Measurements from ENCODE around the gene MBOAT2. TPM values are rescaled to one million over a fixed set of nuclear protein-coding genes. Genes with fewer than 3 reads are reported as not detected.
"Not testable (repeated sequence)": the region's sequence is repeated elsewhere in the genome, so short reads cannot be mapped to it uniquely, and the experiment has no call there.

MBOAT2 gene
- polyA plus RNA-seq, result 1 to 10 TPM in 2 of 3 donors, under 1 TPM in 1; 0.98 to 4.4 (median 2.8) TPM

- H3K27ac ChIP-seq (ENCODE audit: low read depth, low read length), result no peak within 1 kb of the TSS
- WGBS, 3 donors, result 0 to 1% (median 1%) methylated on average over 56 to 104 of the region's 104 CpGs
These were observed at the start of gene MBOAT2 for GRCh38 chr2:9003616-9004337. Gene MBOAT2 (minus strand): TSS chr2:9003684. CDS start chr2:9003614, 70 bp downstream.

GRCh38 chr2:9052821-9053533 lies 49.5 kb upstream of the MBOAT2 start:
- 86 to 88% (median 87%) methylated on average over 6 of the region's 6 CpGs for WGBS, 3 donors
- no peak overlapping the region for H3K27ac ChIP-seq (ENCODE audit: low read depth, low read length)

GRCh38 chr2:9051451-9051850 lies 48.0 kb upstream of the MBOAT2 start:
- not testable (repeated sequence) for H3K27ac ChIP-seq (ENCODE audit: low read depth, low read length)

GRCh38 chr2:9050122-9050809 lies 46.8 kb upstream of the MBOAT2 start:
- 66 to 79% (median 75%) methylated on average over 10 of the region's 10 CpGs for WGBS, 3 donors

More at GRCh38 chr2:9051451-9051850, 48.0 kb upstream of the MBOAT2 start:
- WGBS, 3 donors, result 82 to 87% (median 83%) methylated on average over 5 of the region's 5 CpGs

GRCh38 chr2:9045595-9045994 lies 42.1 kb upstream of the MBOAT2 start:
- H3K27ac ChIP-seq (ENCODE audit: low read depth, low read length), result no peak overlapping the region
- 73 to 77% (median 77%) methylated on average over 7 of the region's 7 CpGs for WGBS, 3 donors

More at GRCh38 chr2:9050122-9050809, 46.8 kb upstream of the MBOAT2 start:
- H3K27ac ChIP-seq (ENCODE audit: low read depth, low read length), result no peak overlapping the region

- WGBS, 3 donors, result 70 to 94% (median 91%) methylated on average over 1 to 2 of the region's 2 CpGs
These were observed 40.0 kb upstream of the MBOAT2 start for GRCh38 chr2:9043491-9043890.

GRCh38 chr2:9037166-9037565 lies 33.7 kb upstream of the MBOAT2 start:
- H3K27ac ChIP-seq (ENCODE audit: low read depth, low read length), result no peak overlapping the region
- WGBS, 3 donors, result 0 to 45% (median 44%) methylated on average over 1 of the region's 1 CpG

More at GRCh38 chr2:9043491-9043890, 40.0 kb upstream of the MBOAT2 start:
- H3K27ac ChIP-seq (ENCODE audit: low read depth, low read length), result not testable (repeated sequence)

GRCh38 chr2:9033385-9034168 lies 30.1 kb upstream of the MBOAT2 start:
- 55 to 74% (median 58%) methylated on average over 7 of the region's 7 CpGs for WGBS, 3 donors
- no peak overlapping the region for H3K27ac ChIP-seq (ENCODE audit: low read depth, low read length)

GRCh38 chr2:9032536-9033255 lies 29.2 kb upstream of the MBOAT2 start:
- H3K27ac ChIP-seq (ENCODE audit: low read depth, low read length), result no peak overlapping the region
- WGBS, 3 donors, result 51 to 69% (median 69%) methylated on average over 3 of the region's 3 CpGs

- 61 to 74% (median 73%) methylated on average over 6 of the region's 6 CpGs for WGBS, 3 donors
- H3K27ac ChIP-seq (ENCODE audit: low read depth, low read length), result no peak overlapping the region
These were observed 28.6 kb upstream of the MBOAT2 start for GRCh38 chr2:9032121-9032520.

GRCh38 chr2:9031246-9031645 lies 27.8 kb upstream of the MBOAT2 start:
- H3K27ac ChIP-seq (ENCODE audit: low read depth, low read length), result no peak overlapping the region

- 27 to 47% (median 43%) methylated on average over 4 of the region's 4 CpGs for WGBS, 3 donors
- H3K27ac ChIP-seq (ENCODE audit: low read depth, low read length), result no peak overlapping the region
These were observed 27.4 kb upstream of the MBOAT2 start for GRCh38 chr2:9030841-9031240.

GRCh38 chr2:9030190-9030589 lies 26.7 kb upstream of the MBOAT2 start:
- 86 to 89% (median 88%) methylated on average over 6 of the region's 6 CpGs for WGBS, 3 donors
- H3K27ac ChIP-seq (ENCODE audit: low read depth, low read length), result no peak overlapping the region

GRCh38 chr2:9029721-9030120 lies 26.2 kb upstream of the MBOAT2 start:
- 73 to 83% (median 75%) methylated on average over 4 of the region's 4 CpGs for WGBS, 3 donors
- H3K27ac ChIP-seq (ENCODE audit: low read depth, low read length), result no peak overlapping the region

- WGBS, 3 donors, result 92 to 94% (median 93%) methylated on average over 4 of the region's 4 CpGs
- H3K27ac ChIP-seq (ENCODE audit: low read depth, low read length), result no peak overlapping the region
These were observed 24.4 kb upstream of the MBOAT2 start for GRCh38 chr2:9027884-9028283.

- 46 to 85% (median 82%) methylated on average over 4 of the region's 4 CpGs for WGBS, 3 donors
- no peak overlapping the region for H3K27ac ChIP-seq (ENCODE audit: low read depth, low read length)
These were observed 22.3 kb upstream of the MBOAT2 start for GRCh38 chr2:9025746-9026145.

- H3K27ac ChIP-seq (ENCODE audit: low read depth, low read length), result no peak overlapping the region
These were observed 21.1 kb upstream of the MBOAT2 start for GRCh38 chr2:9024575-9024974.
